ENCODE measurements around the gene METAP1D.

- TF ChIP-seq, protein P1, sequence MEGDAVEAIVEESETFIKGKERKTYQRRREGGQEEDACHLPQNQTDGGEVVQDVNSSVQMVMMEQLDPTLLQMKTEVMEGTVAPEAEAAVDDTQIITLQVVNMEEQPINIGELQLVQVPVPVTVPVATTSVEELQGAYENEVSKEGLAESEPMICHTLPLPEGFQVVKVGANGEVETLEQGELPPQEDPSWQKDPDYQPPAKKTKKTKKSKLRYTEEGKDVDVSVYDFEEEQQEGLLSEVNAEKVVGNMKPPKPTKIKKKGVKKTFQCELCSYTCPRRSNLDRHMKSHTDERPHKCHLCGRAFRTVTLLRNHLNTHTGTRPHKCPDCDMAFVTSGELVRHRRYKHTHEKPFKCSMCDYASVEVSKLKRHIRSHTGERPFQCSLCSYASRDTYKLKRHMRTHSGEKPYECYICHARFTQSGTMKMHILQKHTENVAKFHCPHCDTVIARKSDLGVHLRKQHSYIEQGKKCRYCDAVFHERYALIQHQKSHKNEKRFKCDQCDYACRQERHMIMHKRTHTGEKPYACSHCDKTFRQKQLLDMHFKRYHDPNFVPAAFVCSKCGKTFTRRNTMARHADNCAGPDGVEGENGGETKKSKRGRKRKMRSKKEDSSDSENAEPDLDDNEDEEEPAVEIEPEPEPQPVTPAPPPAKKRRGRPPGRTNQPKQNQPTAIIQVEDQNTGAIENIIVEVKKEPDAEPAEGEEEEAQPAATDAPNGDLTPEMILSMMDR (IDR thresholded peaks at IDR 0.05) = no peak
- TF ChIP-seq EP300 (IDR thresholded peaks at IDR 0.05; ENCODE audit: low read depth) = no peak
Measured at GRCh38 chr2:172083628-172084394, 84.1 kb downstream of the METAP1D start.
